OCI-LY7 (cell line): ENCODE data around the gene TINAGL1.

Source experiments
- CTCF ChIP-seq: fragments of 200-600 bp; sonication (generic); conservative IDR thresholded peaks from 2 replicates; pipeline ENCODE4 v1.5.1; 2014; ENCODE audit warnings: mild to moderate bottlenecking, antibody characterized with exemption, low read length, moderate library complexity, mixed read lengths
- EZH2phosphoT487 ChIP-seq: fragments of 200-600 bp; sonication (generic); IDR thresholded peaks from 2 replicates; pipeline ENCODE4 v1.6.1; 2018; ENCODE audit warnings: low read depth, borderline replicate concordance, mild to moderate bottlenecking, mixed run types, antibody characterized with exemption, low read length, moderate library complexity, mixed read lengths

- no peak for TF ChIP-seq EZH2phosphoT487
- TF ChIP-seq CTCF, result no peak
Measured at GRCh38 chr1:31581821-31582810, 5.8 kb downstream of the TINAGL1 start.
